A549 (cell line): ENCODE data around the gene AHSP.

Experiments
- CHD2 ChIP-seq: fragments of 150-350 bp; IDR thresholded peaks from 2 replicates; pipeline ENCODE4 v1.6.1; 2014; ENCODE audit warnings: low read length; ENCODE audit not compliant: partially characterized antibody
- CTCF ChIP-seq: fragments of >200 bp; sonication (Bioruptor Twin); formaldehyde crosslinking; IDR thresholded peaks from 3 replicates; pipeline ENCODE4 v1.5.1; 2016
- HOXA7 ChIP-seq: fragments of 250-450 bp; sonication (Bioruptor Pico); IDR thresholded peaks from 2 replicates; pipeline ENCODE4 v1.5.0; 2020; ENCODE audit warnings: mild to moderate bottlenecking, moderate library complexity
- KDM5A ChIP-seq: fragments of 200-600 bp; sonication (generic); IDR thresholded peaks from 2 replicates; pipeline ENCODE4 v1.6.1; 2016; ENCODE audit warnings: antibody characterized with exemption, mild to moderate bottlenecking
- NPAS2 ChIP-seq: fragments of 250-450 bp; sonication (Bioruptor Pico); IDR thresholded peaks from 2 replicates; pipeline ENCODE4 v1.8.0; 2022; ENCODE audit warnings: mild to moderate bottlenecking, moderate library complexity, borderline replicate concordance
- POLR2A ChIP-seq: IDR thresholded peaks from 2 replicates; pipeline ENCODE4 v1.6.1; 2012; ENCODE audit warnings: mild to moderate bottlenecking, low read length
- RFX5 ChIP-seq: fragments of 450-650 bp; IDR thresholded peaks from 2 replicates; pipeline ENCODE4 v1.7.1; 2014; ENCODE audit warnings: antibody characterized with exemption, mild to moderate bottlenecking, moderate library complexity
- SMC3 ChIP-seq: fragments of >200 bp; sonication (Bioruptor Twin); formaldehyde crosslinking; IDR thresholded peaks from 3 replicates; pipeline ENCODE4 v1.6.1; 2018; ENCODE audit warnings: inconsistent platforms
- ZC3H11A ChIP-seq: fragments of 450-650 bp; IDR thresholded peaks from 2 replicates; pipeline ENCODE4 v1.6.1; 2014; ENCODE audit warnings: antibody characterized with exemption, mild to moderate bottlenecking

DNA sequence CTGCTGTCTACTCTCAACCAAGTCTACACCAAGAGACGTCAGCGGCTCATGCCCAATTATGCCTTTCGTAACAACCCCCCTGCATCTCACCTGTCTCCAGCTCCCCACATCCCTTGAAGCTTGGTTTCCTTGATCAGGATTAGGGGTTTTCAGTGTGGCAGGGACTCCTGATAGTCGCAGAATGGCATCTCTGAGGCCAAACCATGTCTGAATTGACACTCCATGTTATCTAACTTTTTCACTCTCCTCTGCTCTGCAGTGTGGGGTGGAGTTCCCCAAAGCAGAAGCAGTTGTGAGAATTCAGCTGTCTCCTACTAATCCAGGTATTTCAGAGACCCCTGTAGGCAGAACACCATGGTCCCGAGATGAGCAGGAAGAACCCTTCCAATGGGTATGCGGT lies 5.6 kb upstream of the AHSP start:
- TF ChIP-seq CTCF (no peak), HOXA7 (CRISPR knock-in tag) (no peak), ZC3H11A (no peak), RFX5 (no peak), NPAS2 (CRISPR knock-in tag) (no peak), POLR2A (no peak), SMC3 (no peak), KDM5A (no peak), CHD2 (no peak)
